Omental fat pad (tissue), 4 donors: ENCODE data around the gene ADA. TPM values are rescaled to one million over a fixed set of nuclear protein-coding genes. Genes with fewer than 3 reads are reported as not detected.

ENCODE experiments used
- ATAC-seq: fragments of 150-250 bp; one replicate; pipeline ENCODE4 v1.9.1; 2016; ENCODE audit warnings: mild to moderate bottlenecking, moderate library complexity; ENCODE audit not compliant: low FRiP score
- DNase-seq: peaks from one replicate; pipeline ENCODE4 v3.0.0-alpha.2; 2019; ENCODE audit warnings: low spot score
- total RNA-seq, 4 donors: library from RNA; depleted of rRNA; stranded (reverse); fragments of >200 nt; gene quantifications; one replicate each; pipeline ENCODE4 v1.1.0, GENCODE V29; 2016
- TF ChIP-seq, protein P1 (sequence below), 3 donors: fragments of 450-650 bp; IDR thresholded peaks; one replicate each; pipeline ENCODE4 v1.5.1; 2016 to 2017; ENCODE audit warnings: antibody characterized with exemption in 3 of 3, mild to moderate bottlenecking in 3 of 3, moderate library complexity in 2 of 3

ADA gene
- total RNA-seq, 4 donors from 2014 or later, result 11.5 to 62.6 (median 15.4) TPM

DNA sequence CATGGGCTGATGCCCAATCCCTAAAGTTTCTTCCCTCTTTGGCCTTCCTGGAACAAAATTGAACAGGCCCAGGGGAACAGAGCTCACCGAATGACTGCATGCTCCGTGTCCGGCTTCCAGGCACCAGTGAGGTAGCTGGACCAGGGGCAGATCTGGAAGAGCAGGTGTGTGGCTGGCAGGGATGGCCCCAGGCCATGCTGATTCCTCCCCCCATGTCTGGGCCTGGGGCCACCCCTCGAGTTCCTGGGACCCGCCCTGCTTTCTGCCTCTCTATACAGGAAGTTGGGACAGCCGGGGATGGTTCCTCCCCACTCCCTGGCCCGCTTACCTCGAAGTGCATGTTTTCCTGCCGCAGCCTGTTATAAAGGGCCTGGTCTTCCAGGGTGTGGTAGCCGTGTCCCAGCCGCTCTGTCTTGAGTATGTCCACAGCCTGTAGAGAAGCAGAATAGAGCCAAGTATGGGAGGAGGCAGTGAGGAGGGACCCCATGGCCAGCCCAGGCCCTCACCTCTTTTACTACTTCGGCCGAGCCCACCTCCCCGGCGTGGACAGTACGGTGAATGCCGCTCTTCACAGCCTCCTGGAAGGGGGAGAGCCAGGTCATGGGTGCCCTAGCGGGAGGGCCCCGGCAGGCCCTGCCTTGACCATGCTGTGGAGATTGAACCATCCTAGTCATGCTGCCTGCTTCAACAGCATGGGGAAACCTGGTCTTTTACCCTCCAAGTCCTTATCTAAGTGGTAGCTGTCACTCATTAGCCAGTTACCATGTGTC is 28.8 kb downstream of the ADA start:
- TF ChIP-seq, protein P1, sequence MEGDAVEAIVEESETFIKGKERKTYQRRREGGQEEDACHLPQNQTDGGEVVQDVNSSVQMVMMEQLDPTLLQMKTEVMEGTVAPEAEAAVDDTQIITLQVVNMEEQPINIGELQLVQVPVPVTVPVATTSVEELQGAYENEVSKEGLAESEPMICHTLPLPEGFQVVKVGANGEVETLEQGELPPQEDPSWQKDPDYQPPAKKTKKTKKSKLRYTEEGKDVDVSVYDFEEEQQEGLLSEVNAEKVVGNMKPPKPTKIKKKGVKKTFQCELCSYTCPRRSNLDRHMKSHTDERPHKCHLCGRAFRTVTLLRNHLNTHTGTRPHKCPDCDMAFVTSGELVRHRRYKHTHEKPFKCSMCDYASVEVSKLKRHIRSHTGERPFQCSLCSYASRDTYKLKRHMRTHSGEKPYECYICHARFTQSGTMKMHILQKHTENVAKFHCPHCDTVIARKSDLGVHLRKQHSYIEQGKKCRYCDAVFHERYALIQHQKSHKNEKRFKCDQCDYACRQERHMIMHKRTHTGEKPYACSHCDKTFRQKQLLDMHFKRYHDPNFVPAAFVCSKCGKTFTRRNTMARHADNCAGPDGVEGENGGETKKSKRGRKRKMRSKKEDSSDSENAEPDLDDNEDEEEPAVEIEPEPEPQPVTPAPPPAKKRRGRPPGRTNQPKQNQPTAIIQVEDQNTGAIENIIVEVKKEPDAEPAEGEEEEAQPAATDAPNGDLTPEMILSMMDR (IDR thresholded peaks at IDR 0.05), result no peak
- DNase-seq (no peak), ATAC-seq (no peak)

DNA sequence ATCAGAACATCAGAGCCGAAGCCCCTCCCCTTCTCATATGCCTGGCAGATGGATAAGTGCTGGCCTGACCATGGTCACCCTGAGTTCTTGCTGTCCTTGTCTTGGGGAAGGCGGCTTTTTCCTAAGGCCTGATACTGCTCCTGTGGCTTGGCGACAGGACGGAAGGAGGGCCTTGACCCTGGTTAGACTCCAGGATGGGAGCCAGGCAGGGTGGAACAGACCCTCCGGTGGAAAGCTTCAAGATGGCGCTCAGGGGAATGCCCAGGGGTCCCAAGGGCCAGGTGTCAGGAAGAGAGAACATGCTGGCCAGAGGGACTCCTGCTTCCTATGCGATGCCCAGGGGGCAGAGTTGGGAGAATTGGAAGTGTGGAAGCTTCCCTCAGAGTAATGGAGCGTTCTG is 29.6 kb downstream of the ADA start:
- ATAC-seq (no peak), DNase-seq (no peak)
- TF ChIP-seq, protein P1 (IDR thresholded peaks at IDR 0.05), result no peak

DNA sequence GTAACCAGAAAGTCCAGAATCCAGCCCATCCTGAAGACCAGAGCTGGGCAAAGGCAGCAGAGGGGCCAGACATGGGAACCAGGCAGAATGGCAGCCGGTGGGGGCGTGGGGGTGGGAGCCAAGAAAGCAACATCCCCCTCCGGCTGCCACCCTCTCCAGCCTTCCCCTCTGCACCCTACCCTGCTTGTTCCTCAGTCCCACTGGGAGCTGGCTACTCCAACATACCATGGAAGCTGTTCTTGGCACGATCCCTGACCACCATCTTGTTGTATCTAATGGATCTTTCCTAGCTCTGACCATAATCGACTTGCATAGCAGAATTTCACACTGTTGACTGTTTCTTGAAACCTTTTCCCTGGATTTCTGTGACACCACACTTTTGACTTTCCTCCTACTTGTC is 30.2 kb downstream of the ADA start:
- DNase-seq (no peak), ATAC-seq (no peak)
- TF ChIP-seq, protein P1 (IDR thresholded peaks at IDR 0.05), result no peak

DNA sequence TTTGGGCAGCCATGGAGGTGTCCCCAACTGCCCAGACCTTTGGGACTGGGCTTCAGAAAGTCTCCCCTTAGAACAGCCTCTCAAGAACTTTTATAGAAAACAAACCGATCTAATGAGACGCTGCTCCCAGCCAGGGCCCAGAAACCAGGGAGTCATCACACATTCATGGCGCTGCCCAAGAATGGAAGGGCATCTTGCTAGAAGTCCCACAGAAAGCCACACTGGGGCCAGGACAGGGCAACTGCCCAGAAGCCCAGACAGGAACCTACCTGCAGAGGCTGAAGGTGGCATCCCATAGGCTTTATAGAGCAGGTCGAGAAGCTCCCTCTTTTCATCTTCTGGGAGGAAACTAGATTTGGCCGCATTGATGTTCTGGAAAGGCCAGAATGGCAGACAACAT is 31.5 kb downstream of the ADA start:
- ATAC-seq, result no peak
- DNase-seq, result no peak
- TF ChIP-seq, protein P1 (IDR thresholded peaks at IDR 0.05), result no peak

DNA sequence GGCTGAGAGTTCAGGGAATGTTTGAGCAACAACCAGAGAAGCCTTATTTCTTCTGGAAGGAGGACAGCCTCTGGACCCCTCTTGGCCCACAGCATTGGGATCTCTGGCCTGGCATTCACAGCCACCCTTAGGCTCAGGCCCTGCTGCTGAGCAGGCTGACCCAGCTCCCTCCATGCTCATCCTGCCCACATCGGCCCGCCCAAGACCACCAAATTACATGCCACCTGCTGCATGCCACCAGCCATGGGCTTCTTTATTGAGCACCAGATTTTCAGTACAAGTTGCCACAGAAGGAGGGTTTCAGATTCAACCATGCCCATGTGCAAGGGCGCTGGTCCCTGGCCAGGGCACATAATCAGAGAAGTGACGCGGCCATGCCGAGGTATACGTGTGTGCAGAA is 32.2 kb downstream of the ADA start:
- ATAC-seq, result no peak
- no peak for DNase-seq
- TF ChIP-seq, protein P1 (IDR thresholded peaks at IDR 0.05), result no peak

DNA sequence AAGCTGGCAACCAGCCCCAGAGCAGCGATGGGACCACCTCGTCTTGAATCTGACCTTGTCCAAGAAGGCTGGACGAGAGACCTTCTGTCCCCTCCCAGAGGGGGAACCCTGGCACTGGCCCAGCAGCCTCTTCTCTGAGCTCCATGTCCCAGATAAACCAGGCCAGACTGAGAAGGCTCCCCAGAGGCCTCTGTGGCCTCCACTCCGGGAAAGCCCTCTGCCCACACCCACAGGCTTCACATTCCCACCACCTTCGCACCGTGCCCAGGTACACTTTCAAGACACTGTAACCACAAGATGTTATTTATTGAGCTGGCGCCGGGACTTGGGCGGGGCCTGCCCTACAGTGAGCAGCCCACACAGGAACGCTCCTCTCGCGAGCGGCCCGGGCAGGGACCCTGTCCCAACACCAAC is 33.2 kb downstream of the ADA start:
- DNase-seq (no peak), ATAC-seq (no peak)
- TF ChIP-seq, protein P1 (IDR thresholded peaks at IDR 0.05), result no peak

DNA sequence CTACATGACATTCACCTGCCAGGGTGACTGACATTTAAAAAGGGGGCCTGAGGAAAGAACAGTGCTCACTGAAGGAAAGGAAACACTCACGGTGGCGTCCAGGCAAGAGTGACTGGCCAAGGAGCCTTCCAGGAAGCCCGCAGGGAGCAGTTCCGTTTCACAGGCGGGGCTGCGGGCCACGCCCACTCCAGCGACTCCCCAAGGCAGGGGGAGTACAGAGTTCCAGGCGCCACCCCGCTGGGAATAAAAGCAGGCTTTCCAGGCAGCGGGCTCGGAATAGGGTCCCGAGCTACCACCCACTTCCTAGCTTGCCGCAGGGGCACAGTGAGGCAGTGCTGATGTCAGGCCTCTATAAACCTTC is 34.9 kb downstream of the ADA start:
- no peak for ATAC-seq
- TF ChIP-seq, protein P1 (IDR thresholded peaks at IDR 0.05), result no peak
- DNase-seq, result no peak
